Glutamatergic neuron (in vitro differentiated cells): Measurements from ENCODE around the gene NTSR1. TPM values are rescaled to one million over a fixed set of nuclear protein-coding genes. Genes with fewer than 3 reads are reported as not detected.

Source experiments
- DNase-seq: peaks from one replicate; pipeline ENCODE4 v3.0.0; 2022
- H3K27ac Mint-ChIP-seq: one replicate; pipeline ENCODE4 v1.8.0; 2020; ENCODE audit warnings: mild to moderate bottlenecking, mixed read lengths, inconsistent platforms; ENCODE audit not compliant: unreplicated experiment
- H3K27me3 Mint-ChIP-seq: one replicate; pipeline ENCODE4 v1.8.0; 2020; ENCODE audit warnings: mild to moderate bottlenecking, moderate library complexity, mixed read lengths, inconsistent platforms; ENCODE audit not compliant: unreplicated experiment
- H3K36me3 Mint-ChIP-seq: one replicate; pipeline ENCODE4 v1.8.0; 2020; ENCODE audit warnings: mild to moderate bottlenecking, mixed read lengths, inconsistent platforms; ENCODE audit not compliant: unreplicated experiment
- H3K4me1 Mint-ChIP-seq: one replicate; pipeline ENCODE4 v1.8.0; 2020; ENCODE audit warnings: mild to moderate bottlenecking, low read depth, mixed read lengths, inconsistent platforms; ENCODE audit not compliant: unreplicated experiment
- H3K4me3 Mint-ChIP-seq: one replicate; pipeline ENCODE4 v1.8.0; 2020; ENCODE audit warnings: mild to moderate bottlenecking, mixed read lengths, inconsistent platforms; ENCODE audit not compliant: unreplicated experiment
- H3K9me3 Mint-ChIP-seq: one replicate; pipeline ENCODE4 v1.8.0; 2020; ENCODE audit warnings: mild to moderate bottlenecking, moderate library complexity, mixed read lengths, inconsistent platforms; ENCODE audit not compliant: unreplicated experiment
- CTCF ChIP-seq: fragments of 200-600 bp; sonication (generic); IDR thresholded peaks from one replicate; pipeline ENCODE4 v1.5.0; 2021; ENCODE audit not compliant: partially characterized antibody, unreplicated experiment
- total RNA-seq: library from RNA; stranded (reverse); fragmentation: NEBNext Ultra II Directional; extraction: Animal tissue kit (Norgen Biotek cat#: 25700); gene quantifications from one replicate; pipeline ENCODE4 v1.2.1, GENCODE V29; 2021; ENCODE audit not compliant: unreplicated experiment

The NTSR1 gene
- total RNA-seq, 1 donor from 2014 or later: 4.0 TPM

DNA sequence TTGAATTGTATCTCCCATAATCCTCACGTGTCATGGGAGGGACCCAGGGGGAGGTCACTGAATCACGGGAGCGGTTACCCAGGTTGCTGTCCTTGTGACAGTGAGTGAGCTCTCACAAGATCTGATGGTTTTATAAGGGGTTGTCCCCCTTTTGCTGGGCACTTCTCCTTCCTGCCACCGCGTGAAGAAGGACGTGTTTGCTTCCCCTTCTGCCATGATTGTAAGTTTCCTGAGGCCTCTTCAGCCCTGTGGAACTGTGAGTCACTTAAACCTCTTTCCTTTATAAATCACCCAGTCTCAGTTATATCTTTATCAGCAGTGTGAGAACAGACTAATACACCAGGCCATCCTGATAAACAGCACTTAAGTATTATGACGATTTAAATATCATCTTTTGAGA, 78.7 kb downstream of the NTSR1 start:
- TF ChIP-seq CTCF: no peak
- H3K4me3 Mint-ChIP-seq: no peak overlapping the region
- H3K36me3 Mint-ChIP-seq: peaks cover 6% of the 10 kb centered on the region
- H3K9me3 Mint-ChIP-seq: peaks cover 2% of the 10 kb centered on the region
- H3K4me1 Mint-ChIP-seq: peaks cover 29% of the 10 kb centered on the region
- no peak overlapping the region for H3K27ac Mint-ChIP-seq
- no peak for DNase-seq
- H3K27me3 Mint-ChIP-seq: peaks cover 4% of the 10 kb centered on the region

- Mint-ChIP-seq H3K4me3 (no peak overlapping the region), H3K27me3 (no peaks in the 10 kb centered on the region), H3K27ac (no peak overlapping the region), H3K9me3 (peaks cover 2% of the 10 kb centered on the region), H3K36me3 (peaks cover 6% of the 10 kb centered on the region), H3K4me1 (peaks cover 24% of the 10 kb centered on the region)
- TF ChIP-seq CTCF: no peak
- no peak for DNase-seq
These were observed 79.2 kb downstream of the NTSR1 start for GRCh38 chr20:62787866-62788265.

DNA sequence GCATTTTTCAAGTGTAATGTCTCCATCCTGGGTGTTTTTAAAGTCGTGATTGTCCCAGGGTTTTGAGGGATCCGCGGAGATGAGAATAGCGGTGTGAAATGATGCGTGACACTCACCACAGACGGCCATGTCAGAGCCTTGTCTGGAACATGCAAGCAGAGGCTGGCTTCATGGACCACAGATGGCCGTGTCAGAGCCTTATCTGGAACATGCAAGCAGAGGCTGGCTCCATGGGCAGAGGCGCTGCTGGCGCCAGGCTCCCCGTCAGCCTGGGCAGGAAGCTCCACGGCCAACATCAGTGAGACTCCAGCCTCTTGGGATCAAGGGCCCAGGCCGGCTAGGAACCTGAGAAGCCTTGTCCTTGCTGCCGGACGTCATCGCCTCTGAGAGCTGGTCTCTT, 80.0 kb downstream of the NTSR1 start:
- H3K9me3 Mint-ChIP-seq: peaks cover 2% of the 10 kb centered on the region
- no peaks in the 10 kb centered on the region for H3K27me3 Mint-ChIP-seq
- H3K36me3 Mint-ChIP-seq: peaks cover 6% of the 10 kb centered on the region
- TF ChIP-seq CTCF: no peak
- peak overlapping the region; percentile 29 for H3K27ac Mint-ChIP-seq
- H3K4me3 Mint-ChIP-seq: no peak overlapping the region
- H3K4me1 Mint-ChIP-seq: peaks cover 22% of the 10 kb centered on the region
- no peak for DNase-seq

DNA sequence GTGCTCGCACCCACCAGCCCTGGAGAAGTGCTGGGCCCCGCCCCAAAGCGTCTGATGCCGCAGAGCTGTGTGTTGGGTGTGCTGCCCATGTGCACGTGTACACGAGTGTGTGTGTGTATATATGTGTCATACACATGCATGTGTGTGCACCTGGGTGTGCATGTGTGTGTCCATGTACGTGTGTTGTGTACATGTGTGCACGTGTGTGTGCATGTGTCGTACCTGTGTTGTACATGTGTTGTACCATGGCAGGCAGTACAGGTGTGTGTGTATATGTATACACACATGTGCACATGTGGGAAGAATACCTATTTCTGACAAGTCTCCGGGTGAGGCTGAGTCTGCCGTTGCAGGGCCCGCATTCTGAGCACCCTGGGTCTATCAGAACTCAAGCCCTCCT, 81.4 kb downstream of the NTSR1 start:
- Mint-ChIP-seq H3K9me3 (peaks cover 2% of the 10 kb centered on the region), H3K4me1 (peaks cover 20% of the 10 kb centered on the region), H3K27me3 (no peaks in the 10 kb centered on the region), H3K27ac (no peak overlapping the region), H3K4me3 (no peak overlapping the region), H3K36me3 (peaks cover 6% of the 10 kb centered on the region)
- no peak for DNase-seq
- TF ChIP-seq CTCF: no peak

- H3K4me1 Mint-ChIP-seq: peaks cover 15% of the 10 kb centered on the region
- H3K27me3 Mint-ChIP-seq: peaks cover 4% of the 10 kb centered on the region
- peak; percentile 86 for DNase-seq
- H3K27ac Mint-ChIP-seq: no peak overlapping the region
- TF ChIP-seq CTCF: peak; percentile 96
- peak overlapping the region; percentile 50 for H3K4me3 Mint-ChIP-seq
- peaks cover 4% of the 10 kb centered on the region for H3K9me3 Mint-ChIP-seq
- H3K36me3 Mint-ChIP-seq: peaks cover 6% of the 10 kb centered on the region
These were observed 82.9 kb downstream of the NTSR1 start for GRCh38 chr20:62791301-62792181.
